HG03108 (cell line): ENCODE data around the gene IL23A.
A peak's percentile ranks its signal among the peaks of the same experiment; 100 is the strongest.
"Not testable (repeated sequence)": the region's sequence is repeated elsewhere in the genome, so short reads cannot be mapped to it uniquely, and the experiment has no call there.

Experiments
- ATAC-seq: cut with Tn5 transposase; IDR thresholded peaks from one replicate; pipeline ENCODE4 v1.9.1; 2021; ENCODE audit warnings: moderate library complexity; ENCODE audit not compliant: unreplicated experiment

Gene IL23A, protein sequence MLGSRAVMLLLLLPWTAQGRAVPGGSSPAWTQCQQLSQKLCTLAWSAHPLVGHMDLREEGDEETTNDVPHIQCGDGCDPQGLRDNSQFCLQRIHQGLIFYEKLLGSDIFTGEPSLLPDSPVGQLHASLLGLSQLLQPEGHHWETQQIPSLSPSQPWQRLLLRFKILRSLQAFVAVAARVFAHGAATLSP

DNA sequence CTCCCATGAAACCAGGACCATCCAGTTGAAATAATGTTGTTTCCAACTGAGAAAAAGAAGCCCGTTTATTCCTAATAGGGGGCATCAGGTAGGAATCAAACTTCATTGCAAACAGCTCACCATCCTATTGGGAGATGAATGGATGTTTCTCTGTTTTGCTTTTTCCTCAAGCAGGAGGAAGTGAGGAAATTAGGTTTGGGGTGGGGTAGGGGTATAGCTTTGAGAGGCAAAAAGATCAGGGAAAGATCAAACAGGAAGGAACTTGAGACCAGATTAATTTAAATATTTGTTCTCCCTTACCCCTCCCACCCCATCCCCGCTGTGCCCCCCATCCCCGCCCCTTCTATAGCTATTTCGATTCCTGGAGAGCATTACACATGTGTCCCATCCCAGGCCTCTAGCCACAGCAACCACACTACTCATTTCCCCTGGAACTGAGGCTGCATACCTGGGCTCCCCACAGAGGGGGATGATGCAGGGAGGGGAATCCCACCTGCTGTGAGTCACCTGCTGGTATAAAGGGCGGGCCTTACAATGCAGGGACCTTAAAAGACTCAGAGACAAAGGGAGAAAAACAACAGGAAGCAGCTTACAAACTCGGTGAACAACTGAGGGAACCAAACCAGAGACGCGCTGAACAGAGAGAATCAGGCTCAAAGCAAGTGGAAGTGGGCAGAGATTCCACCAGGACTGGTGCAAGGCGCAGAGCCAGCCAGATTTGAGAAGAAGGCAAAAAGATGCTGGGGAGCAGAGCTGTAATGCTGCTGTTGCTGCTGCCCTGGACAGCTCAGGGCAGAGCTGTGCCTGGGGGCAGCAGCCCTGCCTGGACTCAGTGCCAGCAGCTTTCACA is at the start of gene IL23A:
TSS of gene IL23A (plus strand) at position 577 of the 850 bp plus-strand sequence. CDS start at position 738, 161 bp downstream.
- ATAC-seq = peak; percentile 37

DNA sequence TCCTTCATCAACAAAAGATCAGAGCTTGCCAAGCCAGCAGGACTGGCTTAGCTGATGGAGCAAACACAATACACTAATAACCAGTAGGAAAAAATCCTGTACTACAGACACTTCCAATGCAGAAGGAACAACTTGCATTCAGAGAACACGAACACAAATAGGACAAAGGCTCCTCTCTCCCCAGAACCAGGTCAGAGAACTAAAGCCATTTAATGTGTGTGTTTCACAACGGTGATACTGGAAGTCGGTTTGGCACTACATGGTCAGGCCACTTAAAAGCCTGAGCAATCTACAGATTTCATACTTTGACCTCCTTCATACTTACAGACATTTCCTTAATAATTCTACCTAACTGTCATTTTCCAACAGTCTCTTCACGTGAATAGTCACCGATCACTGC is 44.9 kb upstream of the IL23A start:
- ATAC-seq = no peak

DNA sequence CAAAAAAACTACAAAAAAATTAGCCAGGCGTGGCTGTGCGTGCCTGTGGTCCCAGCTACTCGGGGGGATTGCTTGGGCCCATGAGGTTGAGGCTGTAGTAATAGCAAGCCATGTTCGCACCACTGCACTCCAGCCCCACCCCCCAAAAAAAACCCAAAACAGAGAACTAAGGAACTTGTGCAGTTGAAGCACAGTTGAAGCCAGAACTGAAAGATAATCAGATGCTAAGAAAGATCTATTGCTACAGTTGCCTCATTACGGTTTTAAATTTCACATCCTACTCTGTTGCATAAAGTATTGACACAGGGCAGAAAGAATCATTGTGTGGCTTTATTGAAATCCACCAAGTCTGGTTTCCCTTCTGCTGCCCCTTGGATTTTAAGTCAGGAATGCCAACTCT is 42.4 kb upstream of the IL23A start:
- ATAC-seq = no peak

DNA sequence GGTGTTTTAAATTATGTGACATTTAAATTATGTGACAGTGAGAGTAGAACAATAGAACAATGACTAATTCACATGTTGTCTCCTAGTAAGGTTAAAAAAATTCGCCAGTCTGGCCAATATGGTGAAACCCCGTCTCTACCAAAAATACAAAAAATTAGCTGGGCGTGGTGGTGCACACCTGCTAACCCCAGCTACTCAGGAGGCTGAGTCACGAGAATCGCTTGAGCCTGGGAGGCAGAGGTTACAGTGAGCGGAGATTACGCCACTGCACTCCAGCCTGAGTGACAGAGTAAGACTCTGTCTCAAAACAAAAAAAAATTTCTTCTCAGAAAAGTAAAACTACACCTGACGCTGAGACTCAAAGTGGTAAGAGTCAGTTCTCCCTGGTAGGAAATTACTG is 41.3 kb upstream of the IL23A start:
- no peak for ATAC-seq

DNA sequence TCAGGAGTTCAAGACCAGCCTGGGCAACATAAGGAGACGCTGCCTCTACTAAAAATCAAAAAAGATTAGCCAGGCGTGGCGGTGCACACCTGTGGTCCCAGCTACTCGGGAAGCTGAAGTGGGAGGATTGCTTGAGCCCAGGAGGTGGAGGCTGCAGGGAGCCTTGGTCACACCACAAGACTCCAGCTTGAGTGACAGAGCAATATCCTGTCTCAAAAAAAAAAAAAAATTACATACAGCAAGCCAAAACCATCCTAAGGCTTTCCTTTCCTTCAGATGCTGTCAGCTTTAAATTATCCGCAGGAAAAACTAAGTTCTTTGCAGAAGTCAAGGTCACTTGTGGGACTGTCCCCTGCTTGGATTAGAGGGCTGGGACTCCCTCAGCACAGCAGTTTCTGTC is 39.9 kb upstream of the IL23A start:
- no peak for ATAC-seq

DNA sequence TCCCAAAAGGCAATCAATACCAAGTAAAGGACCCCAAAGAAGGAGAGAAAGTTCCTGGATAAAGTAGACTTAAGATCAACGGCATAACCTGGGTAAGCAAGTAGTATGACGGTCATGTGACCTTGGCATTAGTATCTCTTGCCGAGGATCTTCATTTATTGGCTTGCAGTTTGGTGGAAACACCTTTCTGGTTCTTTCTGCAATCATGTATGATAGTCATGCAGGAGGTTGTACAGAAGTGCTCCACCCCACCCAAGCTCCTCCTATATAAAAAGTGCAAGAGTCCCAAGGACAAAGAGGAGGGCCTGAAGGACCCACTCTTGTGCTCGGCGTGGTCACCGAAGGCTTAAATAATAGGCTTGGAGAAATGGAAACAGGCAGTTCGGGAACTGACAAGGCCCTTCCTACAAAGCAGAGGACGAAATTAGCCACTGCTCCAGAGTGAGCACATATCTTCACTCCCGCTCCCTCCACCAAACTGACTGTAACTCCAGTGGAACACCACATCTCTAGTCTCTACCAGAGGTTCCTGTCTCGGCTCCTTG is 39.3 kb upstream of the IL23A start:
- ATAC-seq = no peak

DNA sequence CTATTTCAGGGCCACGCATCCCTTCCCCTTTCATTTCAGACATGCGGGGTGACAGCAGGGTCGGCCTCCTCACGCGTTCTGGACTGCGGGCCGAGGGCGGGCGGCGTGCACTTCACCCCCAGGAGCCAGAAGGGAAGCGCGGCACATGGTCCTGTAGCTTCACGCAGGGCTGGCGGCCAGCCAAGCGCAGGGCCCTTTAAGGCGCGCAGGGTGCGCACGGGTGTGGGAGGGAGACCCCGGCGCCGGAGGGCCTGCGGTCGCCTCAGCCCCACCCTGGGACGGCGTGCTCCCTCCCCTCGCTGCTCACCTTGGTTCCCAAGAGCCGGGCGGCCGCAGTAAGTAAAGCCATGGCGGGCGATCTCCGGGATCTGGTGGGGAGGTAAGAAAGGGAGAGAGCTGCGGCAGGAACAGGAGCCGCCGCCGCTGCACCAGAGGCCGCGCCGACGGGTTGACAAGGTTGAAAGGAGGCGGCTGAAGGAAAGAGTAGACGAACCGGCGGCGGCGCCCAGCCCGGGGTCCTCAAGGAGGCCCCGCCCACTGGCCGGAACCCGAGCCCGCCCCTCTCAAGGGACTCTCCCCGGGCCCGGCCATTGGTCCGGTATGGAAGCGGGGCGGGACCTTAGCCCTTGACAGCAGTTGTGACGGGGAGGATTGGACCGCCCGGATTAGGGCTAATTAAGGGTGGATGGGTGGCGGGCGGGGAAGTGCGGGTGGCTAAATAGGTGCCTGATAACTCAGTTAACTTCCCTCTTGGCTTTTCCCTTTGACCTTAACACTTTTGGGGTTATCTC is 38.6 kb upstream of the IL23A start, which contains the start of gene CS:
TSS of gene CS (minus strand) at position 478 of the 791 bp plus-strand sequence. CDS start at position 349, 129 bp downstream.
- peak; percentile 91 for ATAC-seq

DNA sequence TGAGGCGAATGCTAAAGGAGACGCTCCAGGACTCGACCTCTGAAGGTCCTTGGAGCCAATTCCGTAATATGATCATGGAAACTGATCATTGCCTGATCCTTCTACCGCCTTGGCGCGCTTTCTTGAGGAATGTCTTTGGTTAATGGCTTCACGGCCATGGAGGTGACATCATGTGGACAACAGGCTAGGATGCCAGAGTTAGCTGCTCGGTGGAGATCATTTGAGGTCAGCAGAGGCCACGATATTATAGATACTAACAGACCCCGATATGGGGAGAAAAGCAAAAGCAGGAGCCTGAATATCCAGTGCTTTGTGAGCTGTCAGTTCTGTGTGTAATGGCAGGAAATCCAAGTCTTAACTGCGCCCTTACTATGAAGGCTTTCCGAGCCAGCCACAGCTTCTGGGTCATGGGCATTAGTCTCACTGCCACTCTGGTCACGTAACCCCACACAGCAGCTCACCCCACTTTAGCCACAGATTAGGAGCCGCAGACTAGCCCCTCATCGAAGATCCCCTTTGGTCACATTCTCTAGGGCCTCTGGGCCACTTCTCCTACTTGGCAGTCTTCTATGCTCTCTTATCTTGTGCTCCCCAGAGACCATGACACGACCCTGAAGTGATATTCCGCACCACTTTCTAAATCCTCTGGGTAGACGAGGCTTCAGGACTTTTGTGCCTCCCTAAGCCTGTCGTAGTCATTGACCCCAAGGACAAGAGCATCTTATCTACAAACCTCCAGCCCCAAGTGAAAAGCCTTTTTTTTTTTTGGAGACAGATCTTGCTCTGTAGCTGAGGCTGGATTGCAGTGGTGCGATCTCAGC is 37.8 kb upstream of the IL23A start:
- no peak for ATAC-seq

DNA sequence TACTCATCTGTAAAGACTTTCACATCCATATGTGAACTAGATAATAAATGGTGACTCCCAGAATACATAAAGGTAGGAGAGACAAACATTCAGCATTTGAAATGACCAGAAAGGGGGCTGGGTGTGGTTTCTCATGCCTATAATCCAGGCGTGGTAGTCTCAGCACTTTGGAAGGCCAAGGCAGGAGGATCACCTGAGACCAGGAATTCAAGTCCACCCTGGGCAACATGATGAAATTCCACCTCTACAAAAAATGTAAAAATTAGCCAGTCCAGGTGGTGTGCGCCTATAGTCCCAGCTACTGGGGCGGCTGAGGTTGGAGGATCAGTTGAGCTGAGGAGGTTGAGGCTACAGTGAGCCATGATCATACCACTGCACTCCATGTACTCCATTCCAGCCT is 34.4 kb upstream of the IL23A start:
- ATAC-seq = no peak

DNA sequence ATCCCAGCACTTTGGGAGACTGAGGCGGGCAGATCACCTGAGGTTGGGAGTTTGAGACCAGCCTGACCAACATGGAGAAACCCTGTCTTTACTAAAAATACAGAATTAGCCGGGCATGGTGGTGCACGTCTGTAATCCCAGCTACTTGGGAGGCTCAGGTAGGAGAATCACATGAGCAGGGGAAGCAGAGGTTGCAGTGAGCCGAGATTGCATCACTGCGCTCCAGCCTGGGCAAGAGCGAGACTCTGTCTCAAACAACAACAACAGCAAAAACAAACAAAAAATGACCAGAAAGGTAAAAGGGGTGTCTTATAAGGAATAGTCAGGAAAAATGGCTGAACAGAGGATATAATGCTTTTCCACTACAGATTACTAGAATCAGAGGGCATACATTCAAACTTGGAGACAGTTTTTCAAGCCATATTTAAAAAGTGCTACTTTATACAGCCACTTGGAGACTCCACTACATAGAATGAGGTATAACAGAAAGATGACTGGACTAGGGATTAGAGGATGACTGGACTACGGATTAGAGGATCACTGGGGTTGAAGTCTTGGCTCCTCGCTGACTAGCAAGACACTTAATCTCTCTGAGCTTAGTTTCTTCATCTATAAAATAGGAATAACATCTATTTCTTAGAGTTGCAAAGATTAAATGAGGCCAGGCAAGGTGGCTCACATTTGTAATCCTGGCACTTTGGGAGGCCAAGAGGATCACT is 33.7 kb upstream of the IL23A start:
- no peak for ATAC-seq

DNA sequence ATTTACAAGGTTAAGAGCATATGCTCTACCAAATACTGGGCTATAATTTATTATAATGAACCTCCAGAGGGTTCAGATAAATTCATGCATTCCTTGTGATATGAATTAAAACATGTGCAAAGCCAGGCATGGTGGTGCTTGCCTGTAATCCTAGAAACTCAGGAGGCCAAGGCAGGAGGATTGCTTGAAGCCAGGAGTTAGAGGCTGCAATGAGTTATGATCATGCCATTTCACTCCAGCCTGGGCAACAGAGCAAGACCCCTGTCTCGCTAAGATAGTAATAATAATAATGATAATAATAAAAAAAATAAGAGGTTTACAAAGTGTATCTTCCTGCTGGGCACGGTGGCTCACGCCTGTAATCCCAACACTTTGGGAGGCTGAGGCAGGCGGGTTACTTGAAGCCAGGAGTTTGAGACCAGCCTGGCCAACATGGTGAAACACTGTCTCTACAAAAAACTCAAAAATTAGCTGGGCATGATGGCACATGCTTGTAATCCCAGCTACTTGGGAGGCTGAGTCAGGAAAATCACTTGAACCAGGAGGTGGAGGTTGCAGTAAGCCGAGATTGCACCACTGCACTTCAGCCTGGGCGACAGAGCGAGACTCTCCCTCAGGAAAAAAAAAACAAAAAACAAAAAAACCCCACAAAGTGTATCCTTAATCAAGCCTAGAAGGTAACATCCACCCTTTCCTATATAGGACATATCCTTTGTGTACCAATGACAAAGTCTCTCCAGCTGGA is 31.3 kb upstream of the IL23A start:
- ATAC-seq = no peak

DNA sequence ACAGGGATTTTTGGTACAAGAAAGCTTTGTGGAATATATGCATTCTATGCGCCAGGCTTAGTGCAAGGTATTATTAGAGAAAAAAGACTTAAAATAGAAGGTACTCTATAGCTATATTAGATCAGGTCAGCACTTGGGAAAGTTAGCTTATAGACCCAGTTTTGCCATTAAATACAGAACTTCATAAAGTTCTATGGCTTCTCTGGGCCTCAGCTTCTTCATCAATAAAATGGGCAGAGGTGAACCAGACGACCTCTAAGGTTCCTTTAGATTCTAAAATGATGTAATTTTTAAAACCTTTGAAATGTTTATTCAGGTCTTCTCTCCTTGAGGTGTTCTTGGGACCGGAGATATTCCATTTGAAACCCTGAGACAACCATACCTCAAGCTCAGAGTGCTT is 30.0 kb upstream of the IL23A start:
- ATAC-seq = no peak

DNA sequence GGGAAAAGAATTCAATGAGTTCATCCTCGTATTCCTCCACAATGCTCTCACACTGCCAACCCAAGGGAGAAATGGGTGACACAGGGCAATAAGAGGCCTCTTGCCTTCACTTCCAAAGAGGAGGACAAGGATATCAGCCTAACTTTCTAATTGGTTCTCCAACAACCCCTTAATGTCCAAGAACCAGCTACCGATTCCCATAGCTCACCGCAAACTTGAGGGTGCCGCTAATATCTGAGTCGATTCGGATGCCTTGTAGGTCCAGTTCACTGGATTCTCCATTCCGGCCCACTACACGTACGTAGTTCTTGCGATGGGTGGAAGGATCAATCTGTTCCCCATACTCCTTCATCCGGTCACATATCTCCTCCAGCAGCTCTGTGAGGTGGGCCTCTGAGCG is 27.7 kb upstream of the IL23A start:
- ATAC-seq = no peak

DNA sequence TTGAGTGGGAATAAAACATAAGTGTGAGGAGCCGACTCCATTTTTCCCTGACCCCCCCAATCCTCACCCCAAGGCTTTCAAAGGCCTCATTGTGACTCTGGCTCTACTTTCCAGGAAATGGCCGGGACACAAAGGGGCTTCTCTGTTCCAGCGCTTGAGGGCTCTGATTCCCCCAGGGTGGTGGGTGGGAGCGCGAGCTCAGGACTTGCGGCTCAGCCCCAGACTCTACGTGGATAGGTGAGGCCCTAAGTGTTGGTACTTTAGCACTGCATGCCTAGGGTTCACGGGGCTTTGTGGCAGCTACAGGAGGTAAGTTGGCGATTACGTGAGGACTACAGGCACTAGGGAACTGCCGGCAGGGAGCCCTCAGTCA is 23.4 kb upstream of the IL23A start:
- ATAC-seq = no peak

DNA sequence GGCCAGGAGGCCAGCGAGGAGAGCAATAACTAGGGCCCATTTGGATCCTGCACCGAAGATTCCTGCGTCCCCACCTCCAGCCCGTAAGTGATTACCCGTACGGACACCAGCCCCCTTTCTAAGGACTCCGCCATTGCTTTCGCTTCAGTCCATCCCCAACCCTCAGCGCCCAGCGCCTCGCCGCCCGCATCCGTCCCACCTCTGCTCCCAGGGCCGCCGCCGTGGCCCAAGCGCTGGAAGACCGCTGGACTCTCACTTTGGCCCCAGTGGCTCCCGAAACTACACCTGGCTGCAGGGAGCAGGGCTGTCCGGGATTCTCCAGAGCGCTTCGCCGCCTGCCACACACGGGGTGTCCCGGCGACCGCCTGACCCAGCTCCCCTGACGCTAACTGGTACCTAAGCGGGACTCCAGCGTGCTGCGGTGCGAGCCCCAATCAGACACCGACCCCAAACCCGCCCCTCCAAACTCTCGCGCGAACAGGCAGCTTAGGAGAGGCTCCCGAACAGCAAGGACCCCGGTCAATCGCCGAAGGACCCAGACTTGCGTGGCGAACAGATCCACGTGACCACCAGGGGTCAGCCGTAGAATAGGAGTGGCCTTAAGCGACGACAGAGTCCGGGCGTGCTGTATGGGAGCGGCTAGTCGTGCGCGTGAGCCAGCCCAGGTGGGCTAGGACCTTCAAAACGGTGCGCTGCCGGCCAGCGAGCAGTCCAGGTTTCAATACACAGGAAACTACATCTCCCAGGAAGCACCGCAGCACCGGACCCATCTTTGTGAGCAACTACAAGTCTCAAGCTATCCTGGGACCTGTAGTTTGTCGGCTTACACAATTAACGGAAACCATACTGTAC is 22.8 kb upstream of the IL23A start, which contains the start of gene CNPY2:
TSS of gene CNPY2 (minus strand) at position 367 of the 852 bp plus-strand sequence. CDS start 771 bp downstream, outside the sequence.
- peak; percentile 90 for ATAC-seq

DNA sequence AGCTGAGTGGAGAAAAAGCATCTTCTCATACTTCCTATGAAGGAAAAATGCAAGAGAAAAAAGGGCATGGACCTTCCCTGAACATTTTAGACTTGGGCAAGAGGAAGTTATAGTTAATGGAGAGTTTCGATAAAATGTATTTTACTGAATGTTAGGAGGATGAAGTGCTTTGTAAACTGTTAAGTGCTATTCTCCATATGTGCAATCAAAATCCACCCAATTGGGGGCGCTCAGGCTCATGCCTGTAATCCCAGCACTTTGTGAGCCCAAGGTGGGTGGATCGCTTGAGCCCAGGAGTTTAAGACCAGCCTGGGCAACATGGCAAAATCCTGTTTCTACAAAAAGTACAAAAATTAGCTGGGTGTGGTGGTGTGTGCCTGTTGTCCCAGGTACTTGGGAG is 21.0 kb upstream of the IL23A start:
- ATAC-seq = no peak

DNA sequence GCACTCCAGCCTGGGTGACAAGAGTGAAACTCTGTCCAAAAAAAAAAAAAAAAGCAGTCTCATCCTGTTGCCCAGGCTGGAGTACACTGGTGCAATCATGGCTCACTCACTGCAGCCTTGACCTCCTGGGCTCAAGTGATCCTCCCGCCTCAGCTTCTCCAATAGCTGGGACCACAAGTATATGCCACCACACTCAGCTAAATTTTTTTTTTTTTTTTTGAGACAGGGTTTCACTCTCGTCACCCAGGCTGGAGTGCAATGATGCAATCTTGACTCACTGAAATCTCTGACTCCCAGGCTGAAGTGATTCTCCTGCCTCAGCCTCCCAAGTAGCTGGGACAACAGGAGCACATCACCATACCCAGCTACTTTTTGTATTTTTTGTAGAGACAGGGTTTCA is 17.7 kb upstream of the IL23A start:
- no peak for ATAC-seq

DNA sequence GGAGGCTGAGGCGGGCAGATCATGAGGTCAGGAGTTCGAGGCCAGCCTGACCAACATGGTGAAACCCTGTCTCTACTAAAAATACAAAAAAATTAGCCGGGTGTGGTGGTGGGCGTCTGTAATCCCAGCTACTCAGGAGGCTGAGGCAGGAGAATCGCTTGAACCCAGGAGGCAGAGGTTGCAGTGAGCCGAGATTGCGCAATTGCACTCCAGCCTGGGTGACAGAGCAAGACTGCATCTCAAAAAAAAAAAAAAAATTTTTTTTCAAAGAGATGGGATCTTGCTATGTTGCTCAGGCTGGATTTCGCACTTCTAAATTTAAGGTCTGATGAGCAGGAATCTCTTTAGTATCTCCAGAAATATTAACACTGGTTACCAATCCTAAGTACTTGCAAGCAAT is 17.1 kb upstream of the IL23A start:
- not testable (repeated sequence) for ATAC-seq
